Stimulated activated CD8-positive, alpha-beta memory T cell treated with anti-CD3 and anti-CD28 coated beads, Interleukin-2, amount 100 ng/mL, for 1 hour (primary cell): ENCODE data around the gene LY6G5B.
"Not testable (repeated sequence)": the region's sequence is repeated elsewhere in the genome, so short reads cannot be mapped to it uniquely, and the experiment has no call there.

Experiments
- DNase-seq, 2 donors: peaks; one replicate each; pipeline ENCODE4 v3.0.0-alpha.2; 2020; ENCODE audit warnings: low read depth in 2 of 2

LY6G5B gene

DNA sequence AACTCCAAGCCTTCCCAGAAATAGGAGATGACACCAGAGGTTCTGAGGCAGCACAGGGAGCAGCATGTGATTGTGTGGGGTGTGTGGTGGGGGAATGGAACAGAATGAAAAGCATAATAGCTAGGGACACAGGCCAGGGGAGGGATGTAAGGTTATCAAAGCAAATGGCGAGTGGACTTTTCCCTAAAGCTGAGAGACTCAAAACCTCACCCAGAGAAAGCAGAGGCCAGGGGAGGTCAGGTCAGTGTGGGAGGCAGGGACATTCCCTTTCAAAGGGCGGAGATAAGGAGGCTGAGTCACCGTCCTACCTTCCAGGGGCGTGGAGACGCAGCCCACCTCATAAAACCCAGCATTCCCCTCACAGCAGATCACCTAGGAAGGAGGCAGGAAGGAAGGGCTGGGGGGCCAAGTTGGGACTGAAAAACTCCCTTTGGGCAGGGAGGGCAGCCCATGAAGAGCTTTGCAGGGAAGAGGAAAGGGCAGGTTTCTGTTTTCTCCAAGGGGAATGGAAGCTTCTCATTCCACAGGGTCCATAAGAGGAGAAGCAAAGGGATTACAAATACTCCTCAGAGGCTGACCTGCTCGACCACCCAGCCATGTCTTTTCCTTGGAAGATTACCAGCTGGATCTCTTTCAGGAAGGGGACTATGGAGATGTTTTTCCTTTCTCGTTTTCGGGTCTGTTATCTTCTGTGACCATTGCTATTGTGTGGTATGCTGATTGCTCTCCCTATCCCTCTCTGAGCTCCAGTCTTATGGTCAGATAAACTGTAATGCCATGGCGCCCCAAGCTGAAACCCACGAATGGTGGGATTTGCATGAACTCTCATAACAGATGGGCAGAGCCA, 20.7 kb downstream of the LY6G5B start:
- no peak for DNase-seq

DNA sequence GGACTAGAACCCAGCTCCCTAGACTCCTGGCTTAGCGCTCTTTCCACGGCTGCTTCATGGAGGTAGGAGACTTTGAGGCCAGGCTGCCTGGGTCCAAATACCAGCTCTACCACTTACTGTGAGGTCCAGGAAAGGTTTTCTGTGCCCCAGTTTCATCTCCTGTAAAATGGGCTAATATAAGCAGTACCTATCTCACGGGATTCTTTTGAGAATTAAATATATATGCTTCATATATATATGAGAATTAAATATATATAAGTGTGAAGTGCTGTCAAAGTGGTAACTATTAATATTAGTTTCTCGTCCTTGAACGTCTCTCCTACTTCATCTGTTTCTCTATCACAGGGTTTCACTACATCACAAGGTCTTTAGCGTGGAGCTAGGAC, 21.3 kb downstream of the LY6G5B start:
- no peak for DNase-seq

DNA sequence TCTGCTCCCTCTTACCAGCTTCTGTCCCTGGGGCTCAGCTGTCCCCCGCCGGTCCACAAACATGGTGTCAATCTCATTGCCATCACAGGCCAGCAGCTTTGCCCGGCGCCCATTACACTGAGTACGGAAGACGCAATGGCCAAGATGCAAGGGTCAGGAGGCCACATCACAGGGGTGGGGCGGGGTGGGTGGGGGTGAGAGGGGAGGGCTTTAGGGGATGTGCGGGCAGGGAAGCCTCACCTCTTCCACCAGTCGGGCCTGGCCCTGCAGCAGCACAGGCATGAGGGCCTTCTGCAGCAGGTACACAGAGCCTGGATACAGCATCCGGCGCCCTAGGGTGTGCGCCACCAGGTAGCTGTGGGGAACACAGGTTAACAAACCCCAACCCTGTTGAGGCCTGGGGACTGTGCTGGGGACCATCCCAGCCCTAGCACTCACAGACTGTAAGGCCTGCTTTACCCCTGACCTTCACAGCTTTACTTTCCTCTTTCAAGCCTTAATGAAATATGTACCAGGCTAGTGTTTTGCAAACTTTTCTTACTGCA, 21.9 kb downstream of the LY6G5B start:
- no peak for DNase-seq

- DNase-seq: no peak
Measured at GRCh38 chr6:31692353-31692752, 22.6 kb downstream of the LY6G5B start.

DNA sequence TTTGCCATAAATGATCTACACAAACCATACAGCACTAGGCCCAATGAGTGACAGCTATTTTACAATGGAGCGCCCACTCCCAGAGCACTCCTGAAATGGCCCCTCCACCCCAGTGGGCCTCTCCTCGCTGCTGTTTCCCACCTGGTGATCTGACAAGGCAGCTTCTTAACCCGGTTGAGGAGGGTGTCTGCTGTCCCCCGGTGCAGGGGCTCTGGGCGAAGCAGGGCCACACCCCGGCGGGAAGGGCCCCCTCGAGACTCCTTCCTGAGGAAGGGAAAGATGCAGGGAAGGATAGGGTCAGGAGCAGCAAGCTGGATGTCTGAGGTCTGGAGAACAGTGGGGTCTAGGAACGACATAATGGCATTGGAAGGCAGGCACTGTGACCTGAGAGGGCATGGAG, 23.1 kb downstream of the LY6G5B start:
- no peak for DNase-seq

- no peak for DNase-seq
Measured at GRCh38 chr6:31693535-31693934, 23.8 kb downstream of the LY6G5B start.

GRCh38 chr6:31697555-31697954, 27.8 kb downstream of the LY6G5B start:
- no peak for DNase-seq

GRCh38 chr6:31700740-31701401, 31.1 kb downstream of the LY6G5B start:
- DNase-seq: no peak

- DNase-seq: no peak
Measured at GRCh38 chr6:31701666-31702404, 32.1 kb downstream of the LY6G5B start.

- DNase-seq: no peak
Measured at GRCh38 chr6:31702405-31702818, 32.6 kb downstream of the LY6G5B start.

- DNase-seq: peak; percentile 93 to 95
Measured at GRCh38 chr6:31702819-31703716, 33.3 kb downstream of the LY6G5B start, which contains the start of gene ABHD16A. Gene ABHD16A, minus strand, starts transcription at chr6:31703324. Its CDS starts 43 bp downstream, at chr6:31703281.

GRCh38 chr6:31705931-31706330, 36.2 kb downstream of the LY6G5B start:
- DNase-seq: no peak

GRCh38 chr6:31706599-31706998, 36.8 kb downstream of the LY6G5B start, which contains the start of gene LY6G6F:
Gene LY6G6F, plus strand, starts transcription at chr6:31706866. Its CDS starts 41 bp downstream, at chr6:31706907.
- DNase-seq: no peak

DNA sequence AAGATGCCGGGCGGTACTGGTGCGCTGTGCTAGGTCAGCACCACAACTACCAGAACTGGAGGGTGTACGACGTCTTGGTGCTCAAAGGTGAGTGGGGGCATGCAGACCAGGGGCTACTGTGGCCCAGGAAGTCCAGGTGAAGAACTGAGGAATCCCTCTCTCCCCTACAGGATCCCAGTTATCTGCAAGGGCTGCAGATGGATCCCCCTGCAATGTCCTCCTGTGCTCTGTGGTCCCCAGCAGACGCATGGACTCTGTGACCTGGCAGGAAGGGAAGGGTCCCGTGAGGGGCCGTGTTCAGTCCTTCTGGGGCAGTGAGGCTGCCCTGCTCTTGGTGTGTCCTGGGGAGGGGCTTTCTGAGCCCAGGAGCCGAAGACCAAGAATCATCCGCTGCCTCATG, 37.9 kb downstream of the LY6G5B start:
- DNase-seq: no peak

DNA sequence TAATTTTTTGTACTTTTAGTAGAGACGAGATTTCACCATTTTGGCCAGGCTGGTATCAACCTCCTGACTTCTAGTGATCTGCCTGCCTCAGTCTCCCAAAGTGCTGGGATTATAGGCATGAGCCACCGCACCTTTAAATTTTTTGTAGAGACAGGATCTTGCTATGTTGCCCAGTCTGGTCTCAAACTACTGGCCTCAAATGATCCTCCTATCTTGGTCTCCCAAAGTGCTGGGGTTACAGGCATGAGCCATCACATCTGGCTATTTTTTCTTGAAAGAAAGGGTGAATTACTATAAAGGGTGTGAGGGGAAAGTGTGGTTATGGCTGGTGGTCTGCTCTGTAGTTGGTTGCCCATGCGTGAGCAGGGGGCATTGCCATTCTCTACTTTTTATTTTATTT, 38.4 kb downstream of the LY6G5B start:
- no peak for DNase-seq

DNA sequence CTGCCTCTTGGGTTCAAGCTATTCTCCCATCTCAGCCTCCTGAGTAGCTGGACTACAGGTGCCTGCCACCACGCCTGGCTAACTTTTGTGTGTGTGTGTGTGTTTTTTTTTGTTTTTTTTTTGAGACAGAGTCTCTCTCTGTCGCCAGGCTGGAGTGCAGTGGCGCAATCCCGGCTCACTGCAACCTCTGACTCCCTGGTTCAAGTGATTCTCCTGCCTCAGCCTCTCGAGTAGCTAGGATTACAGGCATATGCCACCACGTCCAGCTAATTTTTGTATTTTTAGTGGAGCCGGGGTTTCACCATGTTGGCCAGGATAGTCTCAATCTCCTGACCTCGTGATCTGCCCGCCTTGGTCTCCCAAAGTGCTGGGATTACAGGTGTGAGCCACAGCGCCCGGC, 39.4 kb downstream of the LY6G5B start:
- DNase-seq: not testable (repeated sequence)

DNA sequence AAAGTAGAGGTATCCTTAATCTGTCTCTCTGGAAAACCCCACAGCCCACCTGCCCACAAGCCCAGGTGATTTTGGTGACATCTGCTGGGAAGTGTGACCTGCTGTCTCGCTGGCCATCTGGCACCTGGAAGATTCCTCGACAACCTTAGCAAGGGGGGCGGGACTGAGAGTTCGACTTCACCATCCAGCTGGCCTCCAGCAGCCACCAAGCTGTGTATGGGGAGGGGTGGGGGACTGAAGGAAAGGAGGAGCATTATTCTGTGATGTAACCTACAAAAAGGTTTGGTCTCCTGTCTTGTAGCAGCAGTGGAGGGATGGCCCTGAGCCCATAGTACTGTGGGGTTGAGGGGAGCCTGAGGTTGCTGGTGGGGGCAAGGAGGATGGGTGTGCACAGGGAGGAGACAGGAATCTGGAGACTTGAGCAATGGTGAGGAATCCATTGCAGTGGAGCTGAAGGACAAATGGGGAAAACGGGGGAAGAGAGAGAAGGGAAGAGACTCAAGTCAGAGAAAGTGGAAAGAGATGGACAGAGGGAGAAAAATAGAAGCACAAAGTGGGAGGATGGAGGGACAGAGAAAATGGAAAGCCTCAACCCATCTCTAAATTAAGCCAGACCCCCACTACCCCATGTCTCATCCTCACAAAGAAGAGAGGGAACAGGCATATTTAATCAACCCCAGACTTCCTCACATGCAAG, 40.9 kb downstream of the LY6G5B start:
- DNase-seq: no peak

DNA sequence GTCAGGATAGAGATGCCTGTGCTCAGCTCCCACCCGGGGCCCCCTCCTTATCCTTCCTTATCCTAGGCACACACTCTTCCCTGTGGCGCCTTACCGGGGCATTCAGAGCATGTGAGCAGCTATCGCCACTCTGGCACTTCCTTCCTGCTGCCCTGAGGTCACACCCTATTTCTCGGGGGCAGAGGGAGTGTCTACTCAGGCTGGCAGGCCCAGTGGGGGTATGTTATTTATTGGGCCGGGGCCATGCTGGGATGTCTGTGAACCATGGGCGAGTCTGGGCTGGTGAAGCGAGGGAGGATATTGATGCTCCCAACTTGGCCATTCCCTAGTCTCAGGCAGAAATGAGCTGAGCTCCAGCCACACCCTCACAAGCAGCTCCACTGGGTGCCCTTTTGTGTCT, 41.5 kb downstream of the LY6G5B start:
- no peak for DNase-seq

GRCh38 chr6:31712296-31712695, 42.5 kb downstream of the LY6G5B start:
- no peak for DNase-seq

DNA sequence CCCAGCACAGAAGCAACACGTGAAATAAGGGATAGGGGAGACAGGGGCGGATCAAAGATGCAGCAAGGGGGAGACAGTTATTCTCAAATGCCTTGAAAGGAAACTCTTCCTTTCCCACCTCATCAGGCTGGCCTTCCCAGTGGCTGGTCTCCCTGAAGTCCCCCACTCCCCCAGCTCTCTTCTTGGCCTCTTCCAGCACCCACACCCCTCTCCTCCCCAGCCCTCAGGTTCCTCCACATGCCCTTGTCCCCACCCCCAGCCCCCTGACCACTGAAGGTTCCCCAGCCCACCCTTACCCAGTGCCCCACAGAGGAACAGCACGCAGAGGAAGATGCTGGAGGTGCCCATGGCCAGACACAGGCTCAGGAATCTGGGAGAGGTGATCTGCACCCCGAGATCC, 43.7 kb downstream of the LY6G5B start:
- no peak for DNase-seq
